ENCODE data around the gene ZNG1B.
"Not testable (repeated sequence)": the region's sequence is repeated elsewhere in the genome, so short reads cannot be mapped to it uniquely, and the experiment has no call there.

ZNG1B gene

GRCh38 chr2:113437508-113438465 is at the start of gene ZNG1B:
ZNG1B (plus strand) TSS chr2:113437691; CDS start chr2:113437869, 178 bp downstream.
- Histone ChIP-seq H3K4me3 (ENCODE audit: low read depth, low read length) (peak within 1 kb of the TSS; percentile 78), H3K27ac (ENCODE audit: low read depth, low read length) (peak within 1 kb of the TSS; percentile 64), H3K9ac (ENCODE audit: low read depth, low read length) (peak within 1 kb of the TSS; percentile 63)
- H3K36me3 ChIP-seq (ENCODE audit: control insufficient read depth, insufficient read depth, low read length); H3K27me3 ChIP-seq (ENCODE audit: control insufficient read depth, insufficient read depth, low read length); H3K4me1 ChIP-seq (ENCODE audit: control insufficient read depth, insufficient read depth, low read length); H3K9me3 ChIP-seq (ENCODE audit: control insufficient read depth, insufficient read depth, low read length): not testable (repeated sequence)

GRCh38 chr2:113390124-113390849 is 47.2 kb upstream of the ZNG1B start:
- no peak overlapping the region for H3K9ac ChIP-seq (ENCODE audit: low read depth, low read length)

GRCh38 chr2:113391073-113391472 is 46.4 kb upstream of the ZNG1B start:
- no peak overlapping the region for H3K27ac ChIP-seq (ENCODE audit: low read depth, low read length)
- peaks cover 8% of the 10 kb centered on the region for H3K9me3 ChIP-seq (ENCODE audit: control insufficient read depth, insufficient read depth, low read length)
- H3K4me3 ChIP-seq (ENCODE audit: low read depth, low read length), result no peak overlapping the region
- no peaks in the 10 kb centered on the region for H3K36me3 ChIP-seq (ENCODE audit: control insufficient read depth, insufficient read depth, low read length)
- no peaks in the 10 kb centered on the region for H3K27me3 ChIP-seq (ENCODE audit: control insufficient read depth, insufficient read depth, low read length)
- H3K9ac ChIP-seq (ENCODE audit: low read depth, low read length), result no peak overlapping the region
- no peaks in the 10 kb centered on the region for H3K4me1 ChIP-seq (ENCODE audit: control insufficient read depth, insufficient read depth, low read length)

More at GRCh38 chr2:113390124-113390849, 47.2 kb upstream of the ZNG1B start:
- Histone ChIP-seq H3K4me1 (ENCODE audit: control insufficient read depth, insufficient read depth, low read length) (no peaks in the 10 kb centered on the region), H3K27ac (ENCODE audit: low read depth, low read length) (no peak overlapping the region), H3K4me3 (ENCODE audit: low read depth, low read length) (no peak overlapping the region), H3K36me3 (ENCODE audit: control insufficient read depth, insufficient read depth, low read length) (no peaks in the 10 kb centered on the region), H3K9me3 (ENCODE audit: control insufficient read depth, insufficient read depth, low read length) (peaks cover 8% of the 10 kb centered on the region), H3K27me3 (ENCODE audit: control insufficient read depth, insufficient read depth, low read length) (no peaks in the 10 kb centered on the region)

- Histone ChIP-seq H3K27ac (ENCODE audit: low read depth, low read length) (no peak overlapping the region), H3K9me3 (ENCODE audit: control insufficient read depth, insufficient read depth, low read length) (no peaks in the 10 kb centered on the region), H3K9ac (ENCODE audit: low read depth, low read length) (no peak overlapping the region), H3K4me3 (ENCODE audit: low read depth, low read length) (no peak overlapping the region), H3K36me3 (ENCODE audit: control insufficient read depth, insufficient read depth, low read length) (no peaks in the 10 kb centered on the region), H3K4me1 (ENCODE audit: control insufficient read depth, insufficient read depth, low read length) (no peaks in the 10 kb centered on the region; the same call in 1 of the 2 replicates), H3K27me3 (ENCODE audit: control insufficient read depth, insufficient read depth, low read length) (no peaks in the 10 kb centered on the region)
Measured at GRCh38 chr2:113406114-113406513, 31.4 kb upstream of the ZNG1B start.

- no peaks in the 10 kb centered on the region for H3K27me3 ChIP-seq (ENCODE audit: control insufficient read depth, insufficient read depth, low read length)
- H3K4me1 ChIP-seq (ENCODE audit: control insufficient read depth, insufficient read depth, low read length), result no peaks in the 10 kb centered on the region; the same call in 1 of the 2 replicates
- no peaks in the 10 kb centered on the region for H3K36me3 ChIP-seq (ENCODE audit: control insufficient read depth, insufficient read depth, low read length)
- no peaks in the 10 kb centered on the region for H3K9me3 ChIP-seq (ENCODE audit: control insufficient read depth, insufficient read depth, low read length)
- no peak overlapping the region for H3K9ac ChIP-seq (ENCODE audit: low read depth, low read length)
- H3K27ac ChIP-seq (ENCODE audit: low read depth, low read length), result no peak overlapping the region
- H3K4me3 ChIP-seq (ENCODE audit: low read depth, low read length), result no peak overlapping the region
Measured at GRCh38 chr2:113407446-113408099, 29.9 kb upstream of the ZNG1B start.

- H3K4me3 ChIP-seq (ENCODE audit: low read depth, low read length); H3K27me3 ChIP-seq (ENCODE audit: control insufficient read depth, insufficient read depth, low read length); H3K27ac ChIP-seq (ENCODE audit: low read depth, low read length); H3K4me1 ChIP-seq (ENCODE audit: control insufficient read depth, insufficient read depth, low read length); H3K9ac ChIP-seq (ENCODE audit: low read depth, low read length); H3K9me3 ChIP-seq (ENCODE audit: control insufficient read depth, insufficient read depth, low read length); H3K36me3 ChIP-seq (ENCODE audit: control insufficient read depth, insufficient read depth, low read length): not testable (repeated sequence)
Measured at GRCh38 chr2:113411725-113412352, 25.7 kb upstream of the ZNG1B start.

- not testable (repeated sequence) for H3K9ac ChIP-seq (ENCODE audit: low read depth, low read length); H3K4me3 ChIP-seq (ENCODE audit: low read depth, low read length); H3K27me3 ChIP-seq (ENCODE audit: control insufficient read depth, insufficient read depth, low read length); H3K4me1 ChIP-seq (ENCODE audit: control insufficient read depth, insufficient read depth, low read length); H3K27ac ChIP-seq (ENCODE audit: low read depth, low read length); H3K9me3 ChIP-seq (ENCODE audit: control insufficient read depth, insufficient read depth, low read length); H3K36me3 ChIP-seq (ENCODE audit: control insufficient read depth, insufficient read depth, low read length)
Measured at GRCh38 chr2:113412774-113413173, 24.7 kb upstream of the ZNG1B start.

- not testable (repeated sequence) for H3K9ac ChIP-seq (ENCODE audit: low read depth, low read length); H3K27ac ChIP-seq (ENCODE audit: low read depth, low read length); H3K4me3 ChIP-seq (ENCODE audit: low read depth, low read length); H3K9me3 ChIP-seq (ENCODE audit: control insufficient read depth, insufficient read depth, low read length); H3K36me3 ChIP-seq (ENCODE audit: control insufficient read depth, insufficient read depth, low read length); H3K4me1 ChIP-seq (ENCODE audit: control insufficient read depth, insufficient read depth, low read length); H3K27me3 ChIP-seq (ENCODE audit: control insufficient read depth, insufficient read depth, low read length)
Measured at GRCh38 chr2:113431773-113432172, 5.7 kb upstream of the ZNG1B start.

GRCh38 chr2:113433468-113433867 is 4.0 kb upstream of the ZNG1B start:
- not testable (repeated sequence) for H3K27ac ChIP-seq (ENCODE audit: low read depth, low read length); H3K4me3 ChIP-seq (ENCODE audit: low read depth, low read length); H3K36me3 ChIP-seq (ENCODE audit: control insufficient read depth, insufficient read depth, low read length); H3K9ac ChIP-seq (ENCODE audit: low read depth, low read length); H3K9me3 ChIP-seq (ENCODE audit: control insufficient read depth, insufficient read depth, low read length); H3K4me1 ChIP-seq (ENCODE audit: control insufficient read depth, insufficient read depth, low read length); H3K27me3 ChIP-seq (ENCODE audit: control insufficient read depth, insufficient read depth, low read length)

- H3K9me3 ChIP-seq (ENCODE audit: control insufficient read depth, insufficient read depth, low read length); H3K4me3 ChIP-seq (ENCODE audit: low read depth, low read length); H3K4me1 ChIP-seq (ENCODE audit: control insufficient read depth, insufficient read depth, low read length); H3K27me3 ChIP-seq (ENCODE audit: control insufficient read depth, insufficient read depth, low read length); H3K9ac ChIP-seq (ENCODE audit: low read depth, low read length); H3K36me3 ChIP-seq (ENCODE audit: control insufficient read depth, insufficient read depth, low read length); H3K27ac ChIP-seq (ENCODE audit: low read depth, low read length): not testable (repeated sequence)
Measured at GRCh38 chr2:113465770-113466169, 28.3 kb downstream of the ZNG1B start.

Data from HUES48 (cell line).